Stimulated activated CD8-positive, alpha-beta memory T cell treated with anti-CD3 and anti-CD28 coated beads, Interleukin-4, amount 100 ng/mL, for 1 hour (primary cell): ENCODE measurements around the gene CNOT6.

Source experiments
- DNase-seq, 2 donors: peaks; one replicate each; pipeline ENCODE4 v3.0.0-alpha.2; 2020; ENCODE audit warnings: low read depth in 2 of 2, low spot score in 1 of 2

The CNOT6 gene

DNA sequence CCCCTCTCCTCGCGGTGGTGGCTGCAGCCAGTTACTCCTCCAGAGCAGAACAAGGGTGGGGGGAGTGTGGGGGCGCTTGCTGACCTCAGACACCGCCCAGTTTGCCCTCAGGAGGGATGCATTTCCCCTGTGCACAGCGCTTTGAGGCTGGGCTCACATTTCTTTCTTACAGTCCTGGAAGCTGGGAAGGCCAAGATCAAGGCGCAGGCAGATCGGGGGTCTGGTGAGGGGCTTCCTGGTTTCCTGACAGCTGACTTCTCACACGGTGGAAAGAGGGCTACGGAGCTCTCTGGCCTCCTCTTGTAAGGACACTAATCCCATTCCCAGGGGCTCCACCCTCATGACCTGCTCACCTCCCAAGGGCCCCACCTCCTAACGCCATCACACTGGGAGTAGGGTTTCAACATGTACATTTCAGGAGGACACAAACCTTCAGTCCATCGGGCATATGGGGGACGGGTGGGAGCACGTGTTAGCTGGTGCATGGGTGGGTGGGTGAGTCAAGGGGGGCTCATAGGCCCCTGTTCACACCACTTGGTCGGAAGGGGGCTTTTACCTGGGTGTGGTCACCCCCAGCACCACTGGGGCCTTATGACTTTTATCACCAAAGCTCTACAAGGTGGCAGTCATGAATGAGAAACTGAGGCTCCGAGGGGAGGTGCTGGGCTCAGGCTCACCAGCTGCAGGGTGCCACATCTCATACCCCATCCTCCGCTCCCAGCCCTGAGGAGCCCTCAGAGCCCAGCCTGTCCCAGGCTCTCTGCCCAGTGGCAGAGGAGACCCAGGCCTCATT lies 104.8 kb downstream of the CNOT6 start:
- DNase-seq = no peak

- no peak for DNase-seq
Measured at GRCh38 chr5:180599590-180599914, 105.4 kb downstream of the CNOT6 start.

- no peak for DNase-seq
Measured at GRCh38 chr5:180599981-180600553, 105.9 kb downstream of the CNOT6 start.

GRCh38 chr5:180600554-180601041 lies 106.4 kb downstream of the CNOT6 start:
- no peak for DNase-seq

- DNase-seq = no peak
Measured at GRCh38 chr5:180601591-180602480, 107.7 kb downstream of the CNOT6 start.

- DNase-seq = no peak
Measured at GRCh38 chr5:180602481-180603075, 108.4 kb downstream of the CNOT6 start.

GRCh38 chr5:180603076-180603594 lies 109.0 kb downstream of the CNOT6 start:
- DNase-seq = no peak

GRCh38 chr5:180604271-180604670 lies 110.1 kb downstream of the CNOT6 start:
- DNase-seq = no peak

DNA sequence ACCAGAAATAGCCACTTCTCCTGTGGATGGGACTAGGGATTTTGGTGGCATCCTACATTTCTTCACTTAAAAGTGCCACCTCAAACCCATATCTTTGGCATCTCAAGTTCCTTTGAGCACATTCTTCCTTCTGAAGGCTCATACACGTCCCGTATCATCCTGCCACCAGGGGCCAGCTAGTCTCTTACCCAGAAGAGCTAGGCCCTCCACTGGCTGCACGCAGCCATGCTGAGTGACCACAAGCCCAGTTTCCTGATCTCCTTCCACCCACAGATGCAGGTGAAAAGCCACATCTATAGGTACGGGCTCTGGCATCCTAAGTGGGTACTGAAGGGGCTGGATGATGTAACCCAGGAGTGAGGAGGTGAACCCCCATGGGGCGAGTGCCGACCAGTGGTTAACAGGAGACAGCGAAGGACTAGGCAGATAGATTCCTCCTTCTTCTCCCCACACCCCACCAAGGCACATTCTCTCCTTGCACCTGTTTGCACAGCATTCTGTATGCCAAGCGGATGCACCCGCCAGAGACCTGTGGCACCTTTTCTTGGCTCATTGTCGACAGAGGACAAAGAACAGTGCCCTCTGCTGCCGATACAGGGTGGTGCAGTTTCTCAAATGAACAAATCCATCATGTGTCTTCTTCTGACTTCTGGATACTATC lies 111.5 kb downstream of the CNOT6 start:
- DNase-seq = peak; percentile 30 to 34

DNA sequence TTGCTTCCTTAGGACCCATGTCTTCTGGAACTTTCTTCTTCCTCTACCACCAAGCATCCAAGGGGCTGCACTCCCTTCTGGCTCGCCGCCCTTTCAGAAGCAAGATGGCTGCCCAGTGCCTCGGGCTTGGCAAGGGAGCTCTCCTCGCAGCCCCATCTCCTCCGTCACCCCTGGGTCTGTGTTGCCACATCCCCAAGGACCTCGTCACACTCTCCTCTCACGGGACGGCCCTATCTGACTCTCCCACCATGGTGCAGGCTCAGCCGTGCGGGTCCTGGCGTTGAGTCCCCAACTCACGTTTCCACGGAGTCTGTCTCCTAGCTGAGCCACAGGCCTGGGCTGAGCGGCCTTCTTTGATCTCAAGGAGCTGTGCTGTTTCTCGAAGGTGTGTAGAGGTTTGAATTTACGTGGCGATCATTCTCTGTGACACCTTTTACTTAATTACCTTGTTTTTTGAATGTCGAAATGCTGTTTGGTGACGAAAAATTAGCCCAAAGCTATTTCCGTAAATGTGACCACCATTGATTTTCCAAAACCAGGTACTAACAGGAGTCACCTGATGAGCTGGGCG lies 112.1 kb downstream of the CNOT6 start:
- DNase-seq = no peak

DNA sequence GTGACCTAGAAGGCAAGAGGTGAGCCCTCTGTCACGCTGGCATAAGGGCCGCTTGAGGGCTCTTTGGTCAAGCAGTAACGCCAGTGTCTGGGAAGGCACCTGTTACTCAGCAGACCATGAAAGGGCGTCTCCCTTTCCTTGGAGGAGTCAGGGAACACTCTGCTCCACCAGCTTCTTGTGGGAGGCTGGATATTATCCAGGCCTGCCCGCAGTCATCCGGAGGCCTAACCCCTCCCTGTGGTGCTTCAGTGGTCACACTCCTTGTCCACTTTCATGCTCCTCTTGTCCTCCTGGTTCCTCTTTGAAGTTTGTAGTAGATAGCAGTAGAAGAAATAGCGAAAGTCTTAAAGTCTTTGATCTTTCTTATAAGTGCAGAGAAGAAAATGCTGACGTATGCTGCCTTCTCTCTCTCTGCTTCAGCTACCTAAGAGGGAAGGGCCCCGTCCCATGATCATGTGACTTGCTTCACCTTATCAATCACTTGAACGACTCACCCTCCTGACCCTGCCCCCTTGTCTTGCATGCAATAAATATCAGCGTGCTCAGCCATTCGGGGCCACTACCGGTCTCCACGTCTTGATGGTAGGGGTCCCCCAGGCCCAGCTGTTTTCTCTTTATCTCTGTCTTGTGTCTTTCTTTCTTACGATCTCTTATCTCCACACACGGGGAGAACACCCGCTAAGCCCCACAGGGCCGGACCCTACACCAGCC lies 113.8 kb downstream of the CNOT6 start:
- no peak for DNase-seq

DNA sequence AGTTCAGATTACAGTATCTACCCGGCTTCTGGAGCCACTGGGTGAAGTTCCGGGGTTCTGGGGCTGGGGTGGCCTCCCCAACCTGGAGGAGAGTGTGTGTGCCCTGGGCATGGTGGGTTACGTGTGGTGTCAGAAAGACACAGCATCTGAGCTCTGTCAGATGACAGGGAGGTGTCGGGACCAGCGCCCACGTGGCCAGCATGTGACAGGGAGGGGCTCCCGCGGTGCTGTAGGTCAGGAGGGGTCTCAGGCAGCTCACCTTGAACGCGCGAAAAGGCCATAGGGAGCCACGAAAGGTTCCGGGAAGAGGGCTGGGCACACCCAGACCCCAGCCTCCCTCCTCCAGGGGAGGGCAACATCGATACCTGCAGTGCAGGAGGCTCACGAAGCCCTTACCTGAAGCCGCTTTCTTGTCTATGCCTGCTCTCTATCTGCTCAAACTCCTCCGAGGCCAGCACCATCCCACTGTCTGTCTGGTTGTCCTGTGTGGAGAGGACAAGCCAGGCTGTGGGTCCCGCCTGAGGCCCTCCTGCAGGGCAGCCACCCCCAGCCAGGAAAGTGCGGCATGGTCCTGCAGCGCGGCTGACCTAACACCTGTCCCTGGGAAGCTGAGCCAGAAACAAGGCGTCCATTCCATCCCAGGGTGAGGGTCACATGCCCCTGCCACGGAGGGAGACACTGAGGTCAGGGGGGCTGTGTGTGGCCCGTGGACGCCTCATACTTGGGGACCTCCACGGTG lies 114.6 kb downstream of the CNOT6 start:
- DNase-seq = no peak

DNA sequence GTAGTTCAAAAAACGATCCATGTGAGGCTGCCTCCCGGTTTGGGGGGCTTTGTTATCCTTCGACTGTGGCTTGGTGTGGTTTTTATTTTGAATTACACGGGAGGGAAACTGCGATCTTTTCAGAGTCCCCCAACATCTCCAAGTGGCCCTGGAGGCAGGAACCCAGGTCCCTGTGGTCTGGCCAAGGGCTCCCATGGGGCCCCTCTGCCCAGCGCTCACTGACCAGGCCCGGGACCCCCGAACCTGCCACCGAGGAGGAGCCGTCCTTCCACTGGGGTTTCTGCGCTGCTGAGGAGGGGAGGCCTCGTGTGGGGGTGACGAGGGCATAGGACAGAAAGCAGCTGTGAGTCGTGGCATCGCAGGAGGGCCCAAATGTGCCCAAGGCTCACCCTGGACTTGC lies 115.2 kb downstream of the CNOT6 start:
- no peak for DNase-seq

GRCh38 chr5:180609817-180610550 lies 115.8 kb downstream of the CNOT6 start:
- DNase-seq = no peak

DNA sequence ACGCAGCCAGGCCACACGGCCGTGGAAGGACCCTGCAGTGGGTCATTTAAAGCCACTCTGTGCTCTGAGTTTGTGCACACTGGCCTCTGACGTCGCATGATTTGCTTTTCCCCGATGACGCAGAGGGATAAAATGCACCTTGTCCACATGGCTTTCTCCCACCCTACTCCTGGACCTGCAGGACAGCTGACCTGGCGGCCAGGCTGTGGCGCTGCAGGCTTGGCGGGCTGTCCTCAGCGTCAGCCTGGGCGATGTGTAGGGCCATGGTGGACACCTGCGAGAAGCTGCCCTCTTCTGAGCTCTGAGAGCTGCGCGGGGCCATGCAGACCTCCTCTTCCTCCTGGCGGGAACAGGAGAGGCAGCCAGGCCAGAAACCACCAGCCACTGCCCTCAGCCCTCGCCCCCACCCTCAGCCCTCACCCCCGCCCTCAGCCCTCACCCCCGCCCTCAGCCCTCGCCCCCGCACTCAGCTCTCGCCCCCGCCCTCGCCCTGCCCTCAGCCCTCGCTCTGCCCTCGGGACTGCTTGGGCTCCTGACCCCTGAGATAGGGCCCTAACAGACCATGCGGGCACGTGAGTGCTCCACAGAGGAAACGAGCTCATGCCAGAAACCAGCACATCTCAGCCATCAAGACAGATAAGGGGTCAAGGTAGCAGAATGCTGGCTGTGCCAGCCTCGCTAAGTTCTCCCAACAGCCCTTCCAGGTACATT lies 117.1 kb downstream of the CNOT6 start:
- no peak for DNase-seq

DNA sequence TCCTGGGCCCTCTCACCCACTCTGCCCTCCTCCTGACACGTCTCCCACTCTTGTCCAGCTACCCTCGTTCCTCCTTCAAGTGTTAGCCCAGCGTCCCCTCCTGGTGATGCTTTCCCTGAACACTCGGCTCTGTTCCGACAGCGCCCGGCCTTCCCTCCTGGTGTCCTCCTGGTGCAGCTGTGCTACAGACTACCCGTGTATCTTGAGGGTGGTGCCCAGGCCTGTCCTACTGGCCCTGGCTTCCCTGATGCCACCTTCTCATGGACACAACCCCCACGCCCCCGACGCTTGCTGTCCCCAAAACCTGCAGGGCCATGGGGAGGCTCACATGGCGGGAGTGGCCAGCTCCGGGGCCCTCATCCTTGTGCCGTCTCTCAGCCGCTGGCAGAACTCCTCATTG lies 118.5 kb downstream of the CNOT6 start:
- no peak for DNase-seq

GRCh38 chr5:180613188-180613813 lies 119.1 kb downstream of the CNOT6 start:
- DNase-seq = no peak
